GM12891 (cell line): ENCODE results near the gene FBL.

Experiments
- POLR2A ChIP-seq: IDR thresholded peaks from 2 replicates; pipeline ENCODE4 v1.6.1; 2011; ENCODE audit warnings: low read depth, low read length, control low read depth
- POLR2AphosphoS5 ChIP-seq: IDR thresholded peaks from 2 replicates; pipeline ENCODE4 v1.6.1; 2011; ENCODE audit warnings: low read depth, low read length, control low read depth
- TAF1 ChIP-seq: IDR thresholded peaks from 2 replicates; pipeline ENCODE4 v1.6.1; 2011; ENCODE audit warnings: low read depth, low read length, control low read depth

DNA sequence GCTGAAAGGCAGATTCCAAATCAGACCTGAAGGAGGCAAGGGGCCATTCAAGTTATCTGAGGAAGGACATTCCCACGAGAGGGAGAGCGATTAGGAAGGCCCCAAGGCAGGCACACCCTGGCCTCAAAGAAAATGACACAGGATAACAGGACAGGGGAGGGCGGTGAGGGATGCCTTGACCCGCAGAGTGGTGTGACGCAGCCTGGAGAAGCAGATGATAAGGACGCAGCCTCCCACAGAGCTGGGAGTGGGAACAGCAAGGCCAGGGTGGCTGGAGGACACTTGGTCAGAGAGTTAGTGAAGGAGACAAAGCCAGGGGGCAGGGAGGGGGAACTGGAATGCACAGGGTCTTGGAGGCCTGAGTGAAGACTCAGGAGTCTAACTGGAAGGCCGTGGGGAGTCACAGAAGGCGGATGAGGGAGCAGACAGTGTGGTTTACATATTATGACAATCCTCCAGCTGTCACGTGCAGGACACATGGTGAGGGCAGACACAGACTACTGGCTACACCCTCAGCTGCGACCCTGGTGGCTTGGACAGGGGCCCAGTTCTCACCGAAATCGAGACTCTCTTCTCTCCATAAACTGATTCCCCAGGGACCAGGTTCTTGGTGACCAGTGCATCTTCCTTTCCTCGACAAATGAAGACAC, 6.4 kb downstream of the FBL start:
- TF ChIP-seq POLR2A (no peak), TAF1 (no peak), POLR2AphosphoS5 (no peak)
